GM21381 (cell line): Measurements from ENCODE around the gene MOBP.
"Not testable (repeated sequence)": the region's sequence is repeated elsewhere in the genome, so short reads cannot be mapped to it uniquely, and the experiment has no call there.

Experiments used
- ATAC-seq: cut with Tn5 transposase; IDR thresholded peaks from one replicate; pipeline ENCODE4 v1.9.1; 2021; ENCODE audit warnings: mild to moderate bottlenecking, moderate library complexity; ENCODE audit not compliant: unreplicated experiment

Gene MOBP

GRCh38 chr3:39449796-39450195 lies 17.7 kb upstream of the MOBP start:
- ATAC-seq: no peak

- ATAC-seq: peak; percentile 87
These were observed 14.3 kb upstream of the MOBP start for GRCh38 chr3:39453134-39453533.

- not testable (repeated sequence) for ATAC-seq
These were observed 13.6 kb upstream of the MOBP start for GRCh38 chr3:39453872-39454271.

- no peak for ATAC-seq
These were observed 12.8 kb upstream of the MOBP start for GRCh38 chr3:39454591-39455217.

GRCh38 chr3:39456159-39456558 lies 11.3 kb upstream of the MOBP start:
- no peak for ATAC-seq

GRCh38 chr3:39457361-39457760 lies 10.1 kb upstream of the MOBP start:
- no peak for ATAC-seq

- ATAC-seq: not testable (repeated sequence)
These were observed 8.9 kb upstream of the MOBP start for GRCh38 chr3:39458579-39458978.

GRCh38 chr3:39460677-39461076 lies 6.8 kb upstream of the MOBP start:
- ATAC-seq: no peak

GRCh38 chr3:39463269-39463668 lies 4.2 kb upstream of the MOBP start:
- no peak for ATAC-seq

- ATAC-seq: no peak
These were observed 492 bp upstream of the MOBP start for GRCh38 chr3:39466988-39467387.

GRCh38 chr3:39468108-39468436 lies 592 bp downstream of the MOBP start:
- no peak for ATAC-seq

GRCh38 chr3:39469258-39469657 lies 1.8 kb downstream of the MOBP start:
- ATAC-seq: no peak

- ATAC-seq: no peak
These were observed 2.5 kb downstream of the MOBP start for GRCh38 chr3:39469945-39470344.

GRCh38 chr3:39471652-39472051 lies 4.2 kb downstream of the MOBP start:
- ATAC-seq: no peak

- no peak for ATAC-seq
These were observed 6.1 kb downstream of the MOBP start for GRCh38 chr3:39473452-39474125.

GRCh38 chr3:39474126-39474515 lies 6.6 kb downstream of the MOBP start:
- no peak for ATAC-seq

GRCh38 chr3:39476783-39477182 lies 9.3 kb downstream of the MOBP start:
- ATAC-seq: no peak

- ATAC-seq: no peak
These were observed 10.7 kb downstream of the MOBP start for GRCh38 chr3:39478226-39478625.

- ATAC-seq: no peak
These were observed 12.4 kb downstream of the MOBP start for GRCh38 chr3:39479701-39480414.

GRCh38 chr3:39485547-39485946 lies 18.1 kb downstream of the MOBP start:
- no peak for ATAC-seq

GRCh38 chr3:39491014-39491413 lies 23.5 kb downstream of the MOBP start:
- ATAC-seq: no peak

GRCh38 chr3:39491733-39492350 lies 24.4 kb downstream of the MOBP start:
- no peak for ATAC-seq
